Stimulated activated CD4-positive, alpha-beta T cell treated with anti-CD3 and anti-CD28 coated beads, Interleukin-1b, Interleukin-23, amount 100 ng/mL, for 24 hours (primary cell): ENCODE data around the gene DIDO1.
"Not testable (repeated sequence)": the region's sequence is repeated elsewhere in the genome, so short reads cannot be mapped to it uniquely, and the experiment has no call there.

Source experiments
- DNase-seq, 4 experiments: peaks; one replicate each; pipeline ENCODE4 v3.0.0-alpha.2; 2020; ENCODE audit warnings: low read depth in 4 of 4, low spot score in 1 of 4

Gene DIDO1

DNA sequence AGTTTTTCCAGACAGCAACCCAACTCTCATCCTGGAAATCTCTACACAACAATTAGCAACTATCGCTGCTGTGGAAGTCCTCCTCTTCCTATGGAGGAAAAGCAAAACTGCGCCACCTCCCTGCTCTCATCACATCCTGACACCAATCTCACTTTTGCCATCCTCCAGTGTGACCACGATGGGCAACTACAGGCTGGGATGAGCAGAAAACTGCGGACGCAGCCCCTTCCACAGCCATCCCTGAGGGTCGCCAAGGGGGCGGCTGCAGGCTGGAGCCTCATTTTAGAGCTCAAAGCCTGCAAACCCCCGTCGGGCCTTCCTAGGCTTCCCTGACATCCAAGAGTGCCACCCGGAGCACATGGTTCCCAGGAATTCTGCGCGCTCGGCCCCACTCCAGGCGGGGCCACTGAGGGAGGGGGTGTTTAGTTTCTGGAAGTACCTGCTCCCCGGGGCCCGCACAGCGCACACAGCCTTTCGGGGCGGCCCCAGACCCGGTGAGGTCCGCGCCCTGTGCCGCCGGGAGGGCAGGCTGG is 65.8 kb downstream of the DIDO1 start:
- DNase-seq, result no peak

DNA sequence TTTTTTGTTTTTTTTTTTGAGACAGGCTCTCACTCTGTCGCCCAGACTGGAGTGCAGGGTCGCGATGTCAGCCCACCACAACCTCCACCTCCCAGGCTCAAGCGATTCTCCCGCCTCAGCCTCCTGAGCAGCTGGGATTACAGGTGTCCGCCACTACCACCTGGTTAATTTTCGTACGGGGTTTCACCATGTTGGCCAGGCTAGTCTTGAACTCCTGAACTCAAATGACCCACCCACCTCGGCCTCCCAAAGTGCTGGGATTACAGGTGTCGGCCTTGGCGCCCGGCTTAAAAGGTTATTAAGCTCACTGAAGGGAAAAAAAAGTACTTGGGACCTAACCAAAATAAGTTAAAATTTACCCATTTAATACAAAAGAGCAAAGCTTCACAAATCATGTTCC is 66.6 kb downstream of the DIDO1 start:
- DNase-seq, result no peak

DNA sequence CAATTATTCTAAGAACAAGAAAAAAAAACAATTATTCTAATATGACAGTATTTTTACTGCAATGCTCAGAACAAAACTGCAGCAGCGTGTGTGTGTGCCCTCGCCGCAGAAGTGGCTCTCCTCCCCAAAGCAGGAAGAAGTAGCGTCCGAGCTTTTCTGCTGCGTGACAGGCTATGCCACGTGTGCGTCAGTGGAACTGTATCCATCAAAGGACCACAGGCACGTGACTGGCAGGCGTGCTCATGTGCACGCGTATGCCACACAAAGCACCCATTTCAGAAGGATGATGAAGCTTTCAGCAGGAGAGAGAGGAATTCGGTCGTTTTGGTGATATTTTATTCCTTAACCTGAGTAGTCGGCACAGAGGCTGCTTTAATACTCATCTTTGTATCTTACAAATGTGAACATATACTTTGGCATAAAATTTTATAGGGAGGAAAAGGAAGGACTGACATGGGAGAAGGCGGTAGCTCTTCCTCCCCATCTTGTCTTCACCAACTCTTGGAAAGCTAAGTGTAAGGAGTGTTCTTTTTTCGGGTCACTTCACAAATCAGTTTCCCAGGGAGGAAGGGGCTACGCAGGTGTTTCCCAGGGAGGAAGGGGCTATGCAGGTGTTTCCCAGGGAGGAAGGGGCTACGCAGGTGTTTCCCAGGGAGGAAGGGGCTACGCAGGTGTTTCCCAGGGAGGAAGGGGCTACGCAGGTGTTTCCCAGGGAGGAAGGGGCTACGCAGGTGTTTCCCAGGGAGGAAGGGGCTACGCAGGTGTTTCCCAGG is 68.1 kb downstream of the DIDO1 start:
- no peak for DNase-seq

DNA sequence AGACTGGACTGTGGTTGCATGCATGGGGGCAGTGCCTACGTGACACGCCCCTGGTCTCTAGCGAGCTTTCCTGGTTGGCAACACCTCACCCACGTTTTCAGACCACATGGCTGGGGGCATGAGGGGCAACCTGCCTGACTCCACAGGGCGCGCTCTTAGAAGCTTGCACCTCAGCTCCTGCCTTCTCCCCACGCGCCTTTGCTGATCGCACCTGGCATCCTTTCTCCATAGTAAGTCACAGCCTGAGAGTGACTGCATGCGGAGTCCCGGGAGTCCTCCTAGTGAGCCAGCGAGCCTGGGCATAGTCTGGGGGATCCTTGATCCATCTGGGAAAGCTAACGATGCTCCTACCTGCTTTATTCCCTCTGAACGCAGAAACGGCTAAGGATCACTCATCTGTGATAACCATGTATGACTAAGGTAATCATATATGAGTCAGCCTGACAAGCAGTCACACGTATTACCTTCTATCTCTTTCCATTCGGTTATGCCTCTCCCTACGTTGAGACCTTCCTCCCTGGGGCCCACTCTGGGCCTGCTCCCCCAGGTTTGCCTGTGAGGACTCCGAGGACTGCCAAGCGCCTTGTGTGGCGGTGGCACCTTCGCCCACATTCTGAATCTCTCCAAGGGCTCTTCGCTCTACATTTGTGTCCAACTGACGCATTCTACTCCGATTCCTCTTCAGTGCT is 69.2 kb downstream of the DIDO1 start:
- DNase-seq, result no peak

DNA sequence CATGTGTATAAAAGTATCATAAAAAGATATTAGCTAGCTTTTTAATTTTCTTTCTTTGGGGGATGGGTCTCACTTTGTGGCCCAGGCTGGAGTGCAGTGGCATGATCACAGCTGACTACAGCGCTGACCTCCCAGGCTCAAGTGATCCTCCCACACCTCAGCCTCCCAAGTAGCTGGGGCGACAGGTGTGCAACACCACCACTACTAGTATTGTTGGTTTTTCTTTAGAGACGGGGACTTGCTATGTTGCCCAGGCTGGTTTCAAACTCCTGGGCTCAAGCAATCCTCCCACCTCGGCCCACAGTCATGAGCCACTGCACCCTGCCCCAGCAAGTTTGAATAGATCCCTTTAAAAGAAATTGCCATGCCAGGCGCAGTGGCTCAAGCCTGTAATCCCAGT is 71.2 kb downstream of the DIDO1 start:
- no peak for DNase-seq

DNA sequence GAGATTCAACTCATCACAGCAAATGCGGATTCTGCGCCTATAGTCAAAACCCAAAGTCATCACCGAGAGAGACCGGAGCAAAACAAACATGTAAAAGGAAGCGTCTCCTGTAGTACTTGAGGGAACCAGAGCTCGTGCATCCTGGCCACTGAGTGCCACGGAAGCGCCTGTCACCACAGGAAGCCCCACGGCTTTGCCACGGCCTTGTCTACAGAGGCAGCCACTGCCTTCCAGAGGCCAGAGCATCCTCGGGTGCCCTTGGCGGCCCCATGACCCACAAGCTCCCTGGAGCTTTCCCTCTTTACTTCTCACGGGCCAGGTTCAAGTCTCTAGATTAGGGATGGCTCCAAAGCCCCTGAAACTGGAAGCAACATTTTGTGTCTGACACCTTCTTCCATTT is 72.2 kb downstream of the DIDO1 start:
- DNase-seq, result no peak

DNA sequence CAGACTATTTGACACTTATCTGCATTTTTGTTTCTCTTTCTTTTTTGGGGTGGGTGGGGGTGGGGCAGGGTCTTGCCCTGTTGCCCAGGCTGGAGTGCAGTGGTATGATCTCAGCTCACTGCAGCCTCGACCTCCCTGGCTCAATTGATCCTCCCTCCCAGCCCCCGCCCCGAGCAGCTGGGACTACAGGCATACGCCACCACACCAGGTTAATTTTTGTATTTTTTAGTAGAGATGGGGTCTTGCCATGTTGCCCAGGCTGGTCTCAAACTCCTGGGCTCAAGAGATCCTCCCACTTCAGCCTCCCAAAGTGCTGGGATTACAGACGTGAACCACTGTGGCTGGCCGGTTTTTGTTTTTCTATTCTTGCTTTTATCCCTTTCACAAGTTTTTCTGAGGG is 73.0 kb downstream of the DIDO1 start:
- not testable (repeated sequence) for DNase-seq

DNA sequence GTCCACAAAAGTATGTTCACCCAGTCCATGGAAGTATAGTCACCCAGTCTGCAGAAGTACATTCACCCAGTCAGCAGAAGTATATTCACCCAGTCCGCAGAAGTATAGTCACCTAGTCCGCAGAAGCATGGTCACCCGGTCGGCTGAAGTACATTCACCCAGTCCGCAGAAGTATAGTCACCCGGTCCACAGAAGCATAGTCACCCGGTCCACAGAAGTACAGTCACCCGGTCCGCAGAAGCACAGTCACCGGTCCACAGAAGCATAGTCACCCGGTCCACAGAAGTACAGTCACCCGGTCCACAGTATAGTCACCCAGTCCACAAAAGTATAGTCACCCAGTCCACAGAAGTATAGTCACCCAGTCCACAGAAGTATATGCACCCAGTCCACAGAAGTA is 73.5 kb downstream of the DIDO1 start:
- DNase-seq, result no peak

DNA sequence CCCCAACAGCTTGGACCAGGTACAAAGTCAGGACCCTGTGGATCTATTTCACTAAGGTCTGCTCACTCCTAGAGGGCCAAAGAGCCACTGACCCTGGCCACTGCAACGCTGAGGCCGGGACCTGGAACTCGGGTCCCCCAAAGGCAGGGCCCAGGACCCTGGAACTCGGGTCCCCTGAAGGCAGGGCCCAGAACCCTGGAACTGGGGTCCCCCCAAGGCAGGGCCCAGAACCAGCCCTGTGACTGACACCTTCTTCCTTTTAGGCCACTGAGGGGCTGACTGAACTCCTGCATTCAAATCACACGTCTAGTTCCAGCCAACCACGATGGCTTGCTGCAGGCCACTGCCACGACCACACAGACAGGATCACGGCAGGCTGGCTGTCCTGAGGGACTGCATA is 74.1 kb downstream of the DIDO1 start:
- no peak for DNase-seq

DNA sequence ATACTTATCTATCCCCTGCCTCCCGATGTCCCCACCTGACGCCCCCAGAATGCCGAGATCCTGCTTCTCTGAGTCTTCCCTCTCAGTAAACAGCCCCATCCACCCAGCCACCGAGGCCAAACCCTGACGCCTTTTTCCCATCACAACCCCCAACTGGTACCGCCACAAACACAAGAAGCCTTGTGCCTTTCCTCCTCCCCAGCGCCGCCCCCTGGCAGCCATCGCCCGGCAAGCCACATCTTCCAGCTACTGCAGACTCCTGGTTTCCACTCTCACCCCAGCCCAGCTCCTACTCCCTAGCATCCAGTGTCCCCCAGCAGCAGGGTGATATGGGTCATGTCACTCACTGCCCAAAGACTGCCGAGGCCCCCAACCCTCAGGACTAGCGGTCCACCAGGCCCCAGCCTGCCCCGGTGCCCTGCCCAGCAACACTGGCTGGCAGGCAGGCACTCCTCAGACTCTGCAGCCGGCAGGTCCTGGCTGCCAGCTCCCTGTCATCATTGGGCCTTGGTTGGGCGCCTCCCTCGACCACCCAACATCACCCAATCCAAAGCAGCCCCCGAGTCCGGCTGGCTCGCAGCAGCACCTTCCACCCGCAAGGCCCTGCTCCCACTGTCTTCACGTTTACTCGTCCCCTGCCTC is 75.9 kb downstream of the DIDO1 start:
- DNase-seq, result no peak

DNA sequence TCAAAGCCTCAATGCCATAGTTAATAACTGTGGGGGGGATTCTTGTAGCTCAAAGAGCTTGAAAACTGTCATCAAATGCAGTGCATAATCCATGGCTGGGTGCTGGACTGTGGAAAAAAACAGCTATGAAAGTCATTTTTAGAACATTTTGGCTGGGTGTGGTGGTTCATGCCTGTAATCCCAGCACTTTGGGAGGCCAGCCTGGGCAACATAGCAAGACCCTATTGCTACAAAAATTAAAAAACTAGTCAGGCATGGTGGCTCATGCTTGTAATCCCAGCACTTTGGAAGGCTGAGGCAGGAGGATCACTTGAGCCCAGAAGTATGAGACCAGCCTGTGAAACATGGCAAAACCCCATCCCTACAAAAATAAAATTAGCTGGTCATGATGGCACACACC is 76.9 kb downstream of the DIDO1 start:
- DNase-seq, result no peak

DNA sequence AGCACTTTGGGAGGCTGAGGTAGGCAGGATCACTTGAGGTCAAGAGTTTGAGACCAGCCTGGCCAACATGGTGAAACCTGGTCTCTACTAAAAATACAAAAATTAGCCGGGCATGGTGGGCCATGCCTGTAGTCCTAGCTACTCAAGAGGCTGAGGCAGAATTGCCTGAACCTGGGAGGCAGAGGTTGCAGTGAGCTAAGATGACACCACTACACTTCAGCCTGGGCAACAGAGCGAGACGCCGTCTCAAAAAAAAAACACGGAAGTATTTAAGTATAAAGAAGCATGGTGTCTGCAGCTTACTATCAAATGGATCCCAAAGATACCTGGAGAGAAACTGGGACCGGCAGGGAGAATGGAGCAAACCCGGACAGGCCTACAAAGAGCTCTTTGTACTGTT is 77.4 kb downstream of the DIDO1 start:
- DNase-seq, result not testable (repeated sequence)

DNA sequence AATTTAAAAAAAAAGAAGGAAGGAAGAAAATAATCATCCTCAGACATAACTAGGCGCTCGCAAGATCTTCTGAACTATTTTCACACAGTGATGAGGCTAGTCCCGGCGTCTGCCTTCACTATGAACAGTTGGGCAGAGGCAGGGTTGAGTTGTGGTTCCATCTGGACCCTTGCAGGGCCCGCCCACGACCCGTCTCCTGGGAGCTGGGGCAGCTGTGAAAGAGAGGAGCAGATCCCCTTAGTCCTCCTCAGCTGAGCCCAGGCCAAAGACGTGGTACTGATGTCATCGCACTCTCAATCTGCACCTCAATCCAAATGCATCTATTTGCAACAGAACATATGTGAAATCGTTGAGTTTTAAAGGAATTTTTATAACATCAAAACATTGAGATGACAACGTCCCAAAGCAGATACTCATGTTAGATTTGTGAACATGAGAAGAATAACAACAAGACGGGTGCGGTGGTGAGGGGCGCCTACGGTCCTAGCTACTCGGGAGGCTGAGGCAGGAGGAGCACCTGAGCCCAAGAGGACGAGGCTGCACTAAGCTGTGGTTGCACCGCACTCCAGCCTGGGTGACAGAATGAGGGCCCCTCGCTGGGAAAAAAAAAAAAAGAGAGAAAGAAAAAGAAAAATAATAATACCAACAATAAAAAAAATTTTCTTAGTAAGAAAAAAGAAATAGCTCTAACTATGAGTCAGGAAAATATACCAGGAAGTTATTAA is 80.0 kb downstream of the DIDO1 start:
- DNase-seq, result no peak

DNA sequence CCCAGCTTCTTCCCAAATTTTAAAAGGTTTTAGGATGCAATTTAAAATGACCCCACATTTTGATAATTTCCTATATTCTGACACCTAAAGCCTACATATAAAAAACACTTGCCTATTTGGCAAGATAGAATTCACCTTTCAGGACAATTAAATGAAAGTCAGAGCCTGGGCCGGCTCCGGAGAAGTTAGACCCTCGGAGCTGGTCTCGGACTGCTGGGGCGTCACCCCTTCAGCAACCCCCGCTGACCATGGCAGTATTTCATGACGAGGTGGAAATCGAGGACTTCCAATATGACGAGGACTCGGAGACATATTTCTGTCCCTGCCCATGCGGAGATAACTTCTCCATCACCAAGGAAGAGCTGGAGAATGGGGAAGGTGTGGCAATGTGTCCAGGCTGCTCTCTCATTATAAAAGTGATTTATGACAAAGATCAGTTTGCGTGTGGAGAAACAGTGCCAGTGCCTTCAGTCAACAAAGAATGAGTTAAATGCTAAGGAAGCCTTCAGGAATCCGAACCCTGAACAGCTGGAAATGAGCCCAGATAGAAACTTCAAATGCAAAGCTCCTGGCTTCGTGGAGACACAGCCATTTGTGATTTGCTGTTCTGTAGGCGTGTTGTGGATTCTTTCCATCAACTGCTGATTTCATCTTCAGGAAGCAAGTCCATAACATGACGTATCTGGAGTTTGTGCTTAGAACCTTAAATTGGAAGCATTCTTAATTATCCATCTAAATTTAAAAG is 80.7 kb downstream of the DIDO1 start:
- no peak for DNase-seq

DNA sequence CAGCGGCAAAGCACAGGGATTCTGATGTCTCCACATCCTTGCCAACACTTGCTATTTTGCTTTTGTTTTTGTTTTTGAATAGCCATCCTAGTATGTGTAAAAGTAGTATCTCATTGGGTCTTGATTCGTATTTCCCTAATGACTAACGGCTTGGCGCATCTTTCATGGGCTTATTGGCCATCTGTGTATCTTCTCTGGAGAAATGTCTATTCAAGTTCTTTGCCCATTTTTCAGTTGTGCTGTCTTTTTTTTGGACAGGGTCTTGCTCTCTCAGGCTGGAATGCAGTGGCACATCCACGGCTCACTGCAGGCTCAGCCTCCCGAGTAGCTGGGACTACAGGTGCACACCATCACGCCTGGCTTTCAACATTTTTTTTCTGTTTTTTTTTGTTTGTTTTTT is 82.1 kb downstream of the DIDO1 start:
- no peak for DNase-seq

DNA sequence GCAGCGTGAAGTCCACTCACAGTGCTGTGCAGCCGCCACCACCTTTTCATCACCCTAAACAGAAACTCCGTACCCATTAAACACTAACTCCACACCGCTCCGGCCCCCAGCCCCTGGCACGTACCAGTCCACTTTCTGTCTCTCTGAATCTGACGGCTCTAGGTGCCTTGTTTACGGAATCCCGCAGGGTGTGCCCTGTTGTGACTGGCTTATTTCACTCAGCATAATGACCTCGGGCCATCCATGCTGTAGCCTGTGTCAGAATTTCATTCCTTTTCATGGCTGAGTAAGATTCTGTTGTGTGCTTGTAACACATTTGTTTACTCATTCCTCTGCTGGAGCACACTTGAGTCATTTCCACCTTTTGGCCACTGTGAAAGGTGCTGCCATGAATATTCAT is 82.6 kb downstream of the DIDO1 start:
- no peak for DNase-seq

DNA sequence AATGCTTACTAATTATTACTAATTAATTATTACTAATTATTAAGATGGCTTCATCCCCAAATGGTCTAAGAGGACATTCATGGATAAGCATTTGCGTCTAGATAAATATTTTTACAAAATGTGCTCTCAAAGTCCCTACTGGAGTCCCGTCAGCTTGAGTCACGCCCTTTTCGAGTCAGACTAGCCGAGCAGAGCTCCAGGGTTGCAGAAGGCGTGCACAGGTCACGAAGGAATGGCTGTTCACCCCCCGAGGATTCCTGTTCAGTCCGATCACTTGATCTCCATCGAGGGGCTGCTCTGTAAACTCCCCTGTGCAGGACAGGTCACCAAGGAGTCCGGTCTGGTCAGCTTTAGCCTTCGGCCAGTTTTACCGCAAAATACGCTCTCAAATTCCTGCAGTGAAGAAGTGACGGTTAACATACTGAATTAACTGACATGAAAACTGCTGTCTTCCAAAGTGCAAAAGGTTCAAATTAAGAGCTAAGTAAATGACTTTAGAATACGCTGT is 84.5 kb downstream of the DIDO1 start:
- no peak for DNase-seq

DNA sequence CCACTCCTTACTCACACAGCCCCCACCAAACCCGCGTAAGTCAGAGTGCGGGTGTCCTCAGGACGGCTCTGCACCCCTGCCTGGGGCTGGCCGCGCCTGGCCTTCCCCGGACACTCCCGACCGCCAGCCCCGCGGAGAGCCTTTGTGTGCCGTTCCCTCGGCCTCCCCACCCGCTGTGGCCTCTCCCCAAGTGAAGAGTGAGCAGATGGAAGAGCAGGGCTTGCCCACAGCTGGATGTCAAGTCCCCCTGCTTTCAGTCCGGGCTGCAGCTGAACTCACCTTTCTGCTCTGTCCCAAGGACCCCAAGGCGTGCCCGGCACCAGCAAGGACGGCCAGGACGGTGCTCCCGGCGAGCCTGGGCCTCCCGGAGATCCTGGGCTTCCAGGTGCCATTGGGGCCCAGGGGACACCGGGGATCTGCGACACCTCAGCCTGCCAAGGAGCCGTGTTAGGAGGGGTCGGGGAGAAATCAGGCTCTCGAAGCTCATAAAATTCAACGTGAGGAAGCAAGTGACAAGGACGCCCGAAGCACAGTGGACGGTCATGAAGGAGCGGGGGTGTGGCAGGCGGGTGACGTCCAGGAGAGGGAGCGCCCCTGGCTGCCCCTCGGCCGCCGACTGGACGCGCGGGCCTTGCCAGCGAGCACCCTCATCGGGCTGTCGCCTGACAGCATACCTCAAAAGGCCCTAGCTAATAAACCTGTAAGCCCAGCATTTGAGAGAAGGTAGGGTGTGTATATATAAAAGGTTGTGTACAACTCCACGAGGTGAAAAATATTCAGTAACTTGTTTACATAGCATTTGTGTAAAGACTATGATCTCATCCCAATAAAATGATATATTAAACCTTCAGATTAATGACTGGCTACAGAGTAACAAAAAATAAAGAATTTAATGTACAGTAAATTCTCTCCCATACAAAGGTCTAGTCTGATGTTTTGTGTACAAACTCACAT is 85.8 kb downstream of the DIDO1 start:
- no peak for DNase-seq

DNA sequence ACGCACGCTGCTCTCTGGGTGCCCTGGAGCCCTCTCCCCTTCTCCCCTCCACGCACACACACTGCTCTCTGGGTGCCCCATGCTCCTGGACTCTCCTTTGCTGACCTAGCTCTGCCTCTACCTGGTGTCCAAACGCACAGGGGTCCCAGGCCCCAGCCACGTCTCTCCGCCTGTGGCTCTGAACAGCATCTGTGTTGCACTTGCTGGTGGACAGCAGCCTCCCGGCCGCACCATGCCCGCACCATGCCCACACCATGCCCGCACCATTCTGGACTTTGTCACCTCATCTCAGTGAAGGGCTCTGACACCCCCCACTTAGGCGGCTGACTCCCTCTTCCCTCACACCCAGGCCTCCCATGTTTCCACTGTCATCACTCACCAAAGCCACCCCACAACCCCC is 86.5 kb downstream of the DIDO1 start:
- DNase-seq, result no peak
